Activated effector memory CD4-positive, alpha-beta T cell treated with Interleukin-2 at 50 U/mL for 16 hours (primary cell): ENCODE results near the gene PKN2.
"Not testable (repeated sequence)": the region's sequence is repeated elsewhere in the genome, so short reads cannot be mapped to it uniquely, and the experiment has no call there.

ENCODE experiments used
- DNase-seq: peaks from one replicate; pipeline ENCODE4 v3.0.0-alpha.2; 2020

Gene PKN2

DNA sequence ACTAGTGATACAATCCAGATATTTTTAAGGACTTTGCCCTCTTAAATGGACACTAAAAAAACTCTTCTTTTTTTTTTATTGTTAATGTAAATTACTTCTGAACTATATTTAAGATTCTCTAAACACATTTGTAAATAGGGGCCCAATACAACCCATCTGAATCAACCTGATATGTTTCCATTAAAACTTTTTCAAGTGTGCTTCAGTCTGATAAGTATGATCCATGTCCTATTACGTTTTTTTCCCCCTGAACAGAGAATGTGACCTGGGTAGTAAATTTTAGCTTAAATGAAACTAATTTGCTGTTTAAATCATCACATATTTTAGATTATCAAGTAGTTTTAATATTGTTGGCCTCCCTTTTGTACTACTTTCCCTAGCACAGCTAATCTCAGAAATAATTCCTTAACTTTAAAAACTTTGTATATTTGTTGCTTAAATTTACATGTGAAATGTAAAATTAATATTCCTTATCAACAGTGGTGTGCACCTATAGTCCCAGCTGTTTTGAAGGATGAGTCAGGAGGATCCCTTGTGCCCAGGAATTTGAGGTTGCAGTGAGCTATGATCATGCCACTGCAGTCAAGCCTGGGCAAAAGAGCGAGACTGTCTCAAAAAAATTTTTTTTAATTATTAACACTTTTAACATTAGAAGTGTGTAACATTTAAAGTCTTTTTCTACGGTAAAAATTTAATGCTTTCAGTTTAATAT lies 3.0 kb upstream of the PKN2 start:
- no peak for DNase-seq

DNA sequence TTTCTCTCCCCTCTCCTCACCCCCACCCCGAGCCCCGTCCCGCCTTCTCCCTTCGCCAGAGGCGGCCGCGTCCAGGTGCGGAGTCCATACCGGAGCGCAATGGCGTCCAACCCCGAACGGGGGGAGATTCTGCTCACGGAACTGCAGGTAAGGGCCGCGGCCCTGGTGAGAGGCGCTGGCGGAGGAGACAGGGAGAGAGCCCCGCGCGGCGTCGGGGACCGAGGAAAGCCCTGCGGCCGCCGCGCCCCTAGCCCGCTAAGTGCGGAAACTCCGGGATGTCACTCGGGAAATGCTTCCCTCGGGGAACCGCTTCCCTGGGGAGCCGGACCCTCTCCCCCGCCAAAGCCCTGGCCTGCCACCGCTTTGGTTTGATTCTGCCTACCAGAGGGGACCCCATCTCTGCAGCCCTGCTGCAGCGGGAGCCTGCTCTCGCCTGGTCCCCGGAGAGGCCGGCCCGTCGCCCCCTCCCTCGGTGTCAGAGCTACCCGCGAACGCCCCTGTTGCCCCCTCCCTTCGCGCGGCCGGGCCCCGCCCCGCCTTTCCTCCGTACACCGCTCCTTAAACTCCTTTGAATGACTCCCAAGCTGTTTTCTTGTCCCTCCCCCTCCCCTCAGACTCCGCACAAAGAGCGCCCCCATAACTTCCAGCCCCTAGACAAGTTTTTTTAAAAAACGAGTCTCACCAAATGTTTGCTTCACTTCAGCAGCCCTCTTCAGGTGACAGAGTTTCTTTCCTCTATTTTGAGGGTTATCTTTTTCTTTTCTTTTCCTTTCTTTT lies 597 bp downstream of the PKN2 start:
- DNase-seq, result peak; percentile 33

DNA sequence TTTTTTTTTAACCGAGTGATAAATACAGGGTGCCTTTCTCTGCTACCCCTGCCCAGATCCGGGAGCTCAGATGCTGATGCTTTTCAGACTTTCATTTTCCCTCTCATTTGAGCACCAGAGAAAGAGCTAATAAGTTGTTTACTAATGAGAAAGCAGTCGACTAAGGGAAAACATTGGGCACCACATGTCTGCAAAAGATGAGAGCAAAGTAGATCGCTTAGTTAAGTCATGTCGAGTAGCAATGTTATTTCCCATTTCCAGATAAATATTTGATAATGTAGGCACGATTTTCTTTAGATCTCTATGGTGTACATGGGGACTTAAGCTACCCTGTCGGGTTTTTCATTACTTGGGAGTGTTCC lies 1.2 kb downstream of the PKN2 start:
- no peak for DNase-seq

DNA sequence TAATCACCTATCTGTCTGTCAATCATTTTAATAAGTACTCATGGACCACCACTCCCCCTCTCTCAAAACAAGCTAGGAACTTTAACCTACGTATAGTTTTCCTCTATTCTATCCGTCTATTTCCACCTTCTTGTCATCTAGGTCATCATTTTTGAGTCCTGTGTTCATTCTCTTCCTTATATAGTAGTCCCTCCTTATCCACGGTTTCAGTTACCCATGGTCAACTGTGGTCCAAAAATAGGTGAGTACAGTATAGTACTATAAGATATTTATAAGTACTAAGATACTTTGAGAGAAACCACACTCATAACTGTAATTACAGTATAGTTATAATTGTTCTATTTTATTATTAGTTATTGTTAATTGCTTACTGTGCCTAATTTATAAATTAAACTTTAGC lies 7.5 kb downstream of the PKN2 start:
- DNase-seq, result no peak

DNA sequence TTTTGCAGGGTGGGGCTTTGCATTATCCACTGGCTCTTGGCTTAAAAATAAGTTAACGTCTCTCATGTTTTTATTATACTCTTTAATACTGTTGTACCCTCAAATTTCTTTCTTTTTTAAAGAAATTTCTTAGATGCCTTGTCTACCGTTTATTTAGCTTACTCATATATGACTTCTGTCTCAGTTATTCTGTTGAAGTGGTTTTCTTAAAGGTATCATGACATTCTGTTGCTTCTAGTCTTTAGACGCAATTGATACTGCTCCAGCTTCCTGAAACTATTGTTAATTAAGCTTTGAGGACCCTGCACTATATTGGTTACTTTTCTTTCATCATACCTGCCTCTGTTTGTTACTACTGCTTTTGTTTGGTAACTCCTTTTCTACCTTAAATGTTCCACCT lies 11.7 kb downstream of the PKN2 start:
- no peak for DNase-seq

DNA sequence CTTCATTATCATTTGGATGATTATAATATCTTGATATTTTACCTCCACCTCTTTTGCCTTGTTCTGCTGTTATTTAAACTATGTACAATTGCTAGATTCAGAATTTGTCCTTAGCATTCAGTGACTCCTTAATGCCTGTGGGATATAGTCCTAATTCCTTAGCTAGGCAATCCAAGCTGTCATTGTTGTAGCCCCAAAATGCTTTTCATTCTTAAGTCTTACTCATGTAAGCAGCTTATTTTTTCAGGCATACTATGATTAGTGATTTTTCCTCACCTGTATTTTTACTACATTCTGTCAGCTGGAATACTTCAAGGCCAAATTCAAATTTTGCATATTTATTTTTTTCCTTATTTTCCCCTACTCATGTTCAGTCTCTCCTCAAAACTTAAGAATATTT lies 13.4 kb downstream of the PKN2 start:
- no peak for DNase-seq

DNA sequence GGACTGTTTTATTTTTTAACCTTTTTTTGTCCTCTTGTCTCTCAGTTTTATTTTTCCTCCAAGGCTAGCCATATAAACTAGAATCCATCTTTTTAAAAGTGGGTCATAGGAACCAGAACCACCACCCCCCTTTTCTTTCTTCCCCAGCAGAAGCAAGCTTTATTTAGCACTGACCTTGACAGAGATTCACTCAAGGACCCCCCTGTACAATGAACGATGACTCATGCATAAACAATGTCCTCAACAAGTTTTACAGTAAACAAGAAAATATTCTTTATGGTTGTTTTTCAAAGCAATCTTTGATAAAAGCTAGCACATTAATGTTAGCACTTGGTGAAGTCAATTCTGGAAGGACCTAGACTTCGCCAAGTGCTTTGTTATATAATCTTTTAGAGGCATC lies 14.1 kb downstream of the PKN2 start:
- no peak for DNase-seq

DNA sequence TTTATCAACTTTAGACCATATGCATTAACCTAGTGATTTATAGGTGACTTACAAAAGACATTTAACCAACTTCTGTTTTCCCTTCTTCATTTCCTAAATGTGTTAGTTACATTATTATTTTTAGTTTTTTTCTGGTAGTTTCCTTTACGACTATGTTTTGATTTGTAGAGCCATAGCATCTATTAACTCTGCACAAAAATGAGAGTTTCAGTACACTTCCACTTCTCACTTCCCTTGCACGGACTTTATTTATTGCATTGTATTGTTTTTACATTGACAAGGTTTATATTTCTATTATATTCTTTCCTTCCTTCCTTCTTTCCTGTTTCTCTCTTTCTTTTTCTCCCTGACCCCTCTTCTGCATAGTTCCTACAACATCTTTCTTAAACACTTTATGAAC lies 14.7 kb downstream of the PKN2 start:
- no peak for DNase-seq

DNA sequence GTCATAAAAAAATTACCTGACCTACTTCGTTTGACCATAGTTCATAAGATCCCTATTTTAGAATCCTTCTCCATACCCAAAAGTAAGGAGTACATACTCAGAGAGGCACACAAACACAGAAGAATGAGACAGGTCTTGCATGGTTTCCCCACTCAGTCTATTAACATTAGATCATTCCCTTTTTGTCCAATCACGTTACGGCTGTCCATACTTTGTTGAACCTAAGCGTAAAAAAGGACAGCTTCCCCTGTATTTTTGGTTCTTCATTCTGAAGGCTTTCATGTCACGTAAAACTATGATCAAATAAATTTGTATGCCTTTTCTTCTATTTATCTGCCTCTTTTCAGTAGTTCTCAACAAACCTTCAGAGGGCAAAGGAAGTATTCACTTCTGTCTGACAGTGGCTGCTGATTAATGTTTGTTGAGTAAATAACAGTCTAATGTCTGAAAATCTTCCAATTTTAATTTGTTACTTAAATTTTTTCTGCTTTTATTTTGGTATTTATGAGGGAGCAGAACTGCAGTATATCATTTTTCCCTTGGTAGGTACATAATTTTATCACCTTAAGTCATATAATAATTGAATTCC lies 16.4 kb downstream of the PKN2 start:
- DNase-seq, result no peak

DNA sequence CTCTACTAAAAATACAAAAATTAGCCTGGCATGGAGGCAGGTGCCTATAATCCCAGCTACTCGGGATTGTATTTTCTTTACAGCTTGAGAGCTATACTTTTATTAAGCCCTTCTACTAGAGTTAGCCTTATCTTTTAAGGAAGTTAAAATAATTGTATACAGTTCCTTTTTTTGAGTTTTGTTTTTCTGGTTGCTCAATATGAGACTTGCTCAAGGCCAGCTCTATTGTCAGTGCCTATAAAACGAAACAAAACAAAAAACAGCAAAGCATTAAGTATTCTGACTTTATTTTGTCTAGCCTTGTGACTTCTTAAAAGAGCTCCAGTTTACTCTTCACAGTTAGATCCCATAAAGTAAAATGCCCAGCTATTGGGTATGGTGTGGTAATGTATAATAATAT lies 17.2 kb downstream of the PKN2 start:
- DNase-seq, result no peak

DNA sequence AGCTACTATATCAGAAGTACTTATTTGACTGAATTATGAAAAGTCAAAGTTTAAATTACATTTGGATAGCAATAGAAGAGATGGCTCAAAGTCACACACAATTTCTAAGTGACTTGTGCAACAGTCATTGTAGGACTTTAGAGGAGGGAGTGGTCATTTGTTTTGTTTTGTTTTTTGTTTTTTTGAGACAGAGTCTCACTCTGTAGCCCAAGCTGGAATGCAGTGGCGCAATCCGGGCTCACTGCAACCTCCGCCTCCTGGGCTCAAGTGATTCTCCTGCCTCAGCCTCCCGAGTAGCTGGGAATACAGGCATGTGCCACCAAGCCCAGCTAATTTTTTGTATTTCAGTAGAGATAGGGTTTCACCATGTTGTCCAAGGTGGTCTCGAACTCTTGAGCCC lies 17.7 kb downstream of the PKN2 start:
- not testable (repeated sequence) for DNase-seq

DNA sequence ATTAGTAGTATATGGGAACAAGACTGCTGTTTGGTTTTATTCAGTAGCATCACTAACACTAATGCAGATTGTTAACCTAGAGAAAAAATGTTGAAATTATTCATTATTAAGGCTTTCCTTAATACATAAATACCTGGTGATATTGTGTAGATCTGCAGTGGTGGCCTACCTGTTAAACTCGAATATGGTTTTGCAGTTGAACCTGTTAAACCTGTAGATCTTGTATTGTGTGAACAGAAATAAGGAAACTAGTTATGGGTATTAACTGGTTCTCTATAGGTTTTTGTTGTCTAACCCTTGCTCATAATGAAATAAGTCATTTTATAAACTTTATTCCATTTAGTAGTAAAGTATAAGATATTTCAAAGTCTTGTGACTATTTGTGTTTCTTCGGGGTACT lies 23.9 kb downstream of the PKN2 start:
- no peak for DNase-seq

DNA sequence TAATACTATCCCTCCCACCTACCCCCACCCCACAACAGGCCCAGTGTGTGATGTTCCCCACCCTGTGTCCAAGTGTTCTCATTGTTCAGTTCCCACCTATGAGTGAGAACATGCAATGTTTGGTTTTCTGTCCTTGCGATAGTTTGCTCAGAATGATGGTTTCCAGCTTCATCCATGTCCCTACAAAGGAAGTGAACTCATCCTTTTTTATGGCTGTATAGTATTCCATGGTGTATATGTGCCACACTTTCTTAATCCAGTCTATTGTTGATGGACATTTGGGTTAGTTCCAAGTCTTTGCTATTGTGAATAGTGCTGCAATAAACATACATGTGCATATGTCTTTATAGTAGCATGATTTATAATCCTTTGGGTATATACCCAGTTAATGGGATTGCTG lies 28.8 kb downstream of the PKN2 start:
- not testable (repeated sequence) for DNase-seq

DNA sequence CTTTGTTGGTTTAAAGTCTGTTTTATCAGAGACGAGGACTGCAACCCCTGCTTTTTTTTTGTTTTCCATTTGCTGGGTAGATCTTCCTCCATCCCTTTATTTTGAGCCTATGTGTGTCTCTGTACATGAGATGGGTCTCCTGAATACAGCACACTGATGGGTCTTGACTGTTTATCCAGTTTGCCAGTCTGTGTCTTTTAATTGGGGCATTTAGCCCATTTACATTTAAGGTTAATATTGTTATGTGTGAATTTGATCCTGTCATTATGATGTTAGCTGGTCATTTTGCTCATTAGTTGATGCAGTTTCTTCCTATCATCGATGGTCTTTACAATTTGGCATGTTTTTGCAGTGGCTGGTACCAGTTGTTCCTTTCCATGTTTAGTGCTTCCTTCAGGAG lies 32.5 kb downstream of the PKN2 start:
- not testable (repeated sequence) for DNase-seq

DNA sequence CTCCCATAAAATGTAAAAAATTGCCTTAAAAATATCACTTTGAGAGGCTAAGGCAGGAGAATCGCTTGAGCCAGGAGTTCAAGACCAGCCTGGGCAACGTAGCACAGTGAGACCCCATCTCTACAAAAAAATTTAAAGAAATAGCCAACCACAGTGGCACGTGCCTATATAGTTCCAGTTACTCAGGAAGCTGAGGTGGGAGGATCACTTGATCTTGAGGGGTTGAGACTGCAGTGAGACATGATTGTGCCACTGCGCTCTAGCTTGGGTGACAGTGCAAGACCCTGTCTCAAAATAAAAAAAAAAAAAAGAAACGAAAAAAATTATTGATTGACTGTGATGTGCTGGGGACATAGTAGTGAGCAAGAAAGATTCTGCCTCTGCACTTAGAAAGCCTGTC lies 38.4 kb downstream of the PKN2 start:
- no peak for DNase-seq

DNA sequence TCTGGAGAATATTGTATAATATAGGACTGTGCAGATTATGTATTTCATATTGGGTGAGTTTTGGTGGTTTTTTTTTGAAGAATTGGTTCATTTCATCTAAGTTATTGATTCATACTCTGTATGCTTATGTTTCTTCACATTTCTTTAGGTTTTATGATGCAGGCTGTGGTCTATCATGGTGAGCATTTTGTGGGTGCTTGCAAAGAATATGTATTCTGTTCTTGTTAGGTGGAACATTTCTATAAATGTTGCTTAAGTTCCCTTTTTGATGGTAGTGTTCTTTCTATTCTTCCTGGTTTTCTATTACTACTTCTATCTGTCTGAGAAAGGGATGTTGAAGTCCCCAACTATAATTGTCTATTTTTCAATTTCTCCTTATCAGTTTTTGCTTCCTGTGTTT lies 42.6 kb downstream of the PKN2 start:
- DNase-seq, result no peak

DNA sequence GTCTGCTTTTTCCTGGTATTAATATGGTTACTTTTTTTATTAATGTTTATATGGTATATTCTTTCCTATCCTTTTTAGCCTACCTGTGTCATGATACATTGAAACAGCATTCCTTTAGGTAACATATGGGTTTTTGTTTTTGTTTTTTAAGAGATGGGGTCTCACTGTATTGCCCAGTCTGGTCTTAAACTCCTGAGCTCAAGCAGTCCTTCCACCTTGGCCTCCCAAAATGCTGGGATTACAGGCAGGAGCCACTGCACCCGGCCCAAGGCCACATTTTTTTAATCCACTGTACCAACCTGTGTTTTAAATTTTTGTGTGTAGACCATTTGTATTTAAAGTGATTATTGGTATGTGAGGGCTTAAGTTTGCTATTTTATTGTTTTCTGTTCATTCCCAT lies 43.1 kb downstream of the PKN2 start:
- DNase-seq, result no peak

DNA sequence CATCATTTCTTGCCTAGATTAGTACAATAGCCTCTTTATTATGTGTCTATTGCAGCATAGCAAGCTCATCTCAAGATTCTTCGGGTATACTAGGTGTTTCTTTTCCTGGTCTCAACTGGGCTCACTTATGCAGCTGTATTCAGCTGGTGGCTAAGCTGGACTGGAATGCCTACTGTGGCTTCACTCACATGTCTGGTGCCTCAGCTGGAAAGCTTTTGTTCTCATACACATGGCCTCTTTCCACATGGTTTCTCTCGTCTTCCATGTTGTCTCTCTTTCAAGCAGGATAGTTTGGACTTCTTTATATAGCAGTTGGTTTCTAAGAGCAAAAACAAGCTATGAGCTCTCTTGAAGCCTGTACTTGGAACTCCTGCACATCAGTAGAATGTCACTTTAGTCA lies 45.2 kb downstream of the PKN2 start:
- DNase-seq, result no peak

DNA sequence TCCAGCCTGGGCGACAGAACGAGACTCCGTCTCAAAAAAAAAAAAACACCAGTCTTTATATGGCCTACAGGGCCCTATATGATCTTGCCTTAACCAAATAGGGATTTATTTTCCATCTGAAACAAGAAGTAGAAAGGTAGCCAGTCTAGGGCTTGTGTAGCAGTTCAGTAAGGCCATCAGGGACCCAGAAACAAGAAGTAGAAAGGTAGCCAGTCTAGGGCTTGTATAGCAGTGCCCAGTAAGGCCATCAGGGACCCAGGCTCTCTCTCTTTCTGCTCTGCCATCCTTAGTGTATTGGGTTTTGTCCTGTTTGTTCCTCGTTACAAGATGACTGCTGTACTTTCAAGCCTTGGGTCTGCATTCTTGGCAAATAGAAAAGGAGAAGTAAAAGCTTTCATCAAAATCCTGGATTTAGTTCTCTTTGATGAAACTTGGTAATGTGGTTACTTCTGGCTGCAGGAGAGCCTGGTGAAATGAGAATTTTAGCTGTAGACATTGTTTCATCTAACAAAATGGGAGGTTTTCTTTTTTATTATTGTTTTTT lies 46.1 kb downstream of the PKN2 start:
- DNase-seq, result no peak

DNA sequence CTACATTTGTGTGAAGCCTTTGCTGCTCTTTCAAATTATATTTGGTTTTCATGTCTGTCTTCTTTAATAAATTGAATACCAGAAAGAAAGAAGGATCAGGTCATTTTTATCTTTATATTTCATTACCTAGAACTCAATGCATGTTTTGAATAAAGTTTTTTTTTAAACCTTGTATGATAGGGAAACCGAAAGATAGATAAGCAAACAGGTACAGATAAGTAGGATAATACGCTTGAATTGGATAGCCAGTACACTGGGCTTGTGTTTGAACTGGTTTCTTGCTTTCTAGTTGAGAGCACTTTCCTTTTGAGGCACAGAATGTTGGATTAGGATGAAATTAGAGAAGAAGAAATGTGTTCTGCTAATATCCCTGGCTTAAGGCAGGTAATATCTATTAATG lies 46.9 kb downstream of the PKN2 start:
- DNase-seq, result no peak

DNA sequence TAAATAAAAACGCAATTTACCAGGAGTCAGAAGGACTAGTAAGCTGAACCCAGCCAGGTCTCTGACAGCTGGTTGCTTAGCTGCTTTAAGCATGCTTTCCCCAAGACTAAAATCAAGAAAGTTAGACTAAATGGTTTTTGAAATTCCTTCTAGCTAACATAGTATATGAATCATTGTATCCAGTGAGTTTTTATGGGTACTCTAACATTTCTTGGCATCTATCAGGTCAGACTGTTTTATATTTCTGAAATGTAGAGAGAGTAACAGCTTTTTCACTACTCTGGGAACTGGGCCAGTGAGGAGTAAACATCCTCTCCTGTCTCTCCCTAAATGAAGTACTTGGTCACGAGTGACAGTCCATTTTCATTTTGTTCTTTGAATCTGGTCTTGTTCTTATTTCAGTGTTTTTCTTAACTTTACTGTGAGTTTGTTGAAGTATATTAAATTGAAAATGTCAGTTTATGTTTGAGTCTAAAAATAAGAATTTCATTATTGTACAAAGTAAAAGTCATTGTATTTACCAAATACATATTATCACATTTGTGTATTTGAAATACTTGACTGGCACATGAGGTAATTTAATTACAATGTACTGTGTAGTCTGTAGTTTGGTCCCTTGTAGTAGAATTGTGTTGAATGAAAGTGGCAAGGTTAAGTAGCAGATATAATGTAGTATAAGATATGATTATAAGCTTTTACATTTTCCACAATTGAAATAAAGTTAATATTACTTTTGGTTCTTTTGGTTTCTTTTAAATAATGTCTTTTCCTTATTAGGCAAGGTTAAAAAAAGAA lies 47.6 kb downstream of the PKN2 start:
- no peak for DNase-seq

DNA sequence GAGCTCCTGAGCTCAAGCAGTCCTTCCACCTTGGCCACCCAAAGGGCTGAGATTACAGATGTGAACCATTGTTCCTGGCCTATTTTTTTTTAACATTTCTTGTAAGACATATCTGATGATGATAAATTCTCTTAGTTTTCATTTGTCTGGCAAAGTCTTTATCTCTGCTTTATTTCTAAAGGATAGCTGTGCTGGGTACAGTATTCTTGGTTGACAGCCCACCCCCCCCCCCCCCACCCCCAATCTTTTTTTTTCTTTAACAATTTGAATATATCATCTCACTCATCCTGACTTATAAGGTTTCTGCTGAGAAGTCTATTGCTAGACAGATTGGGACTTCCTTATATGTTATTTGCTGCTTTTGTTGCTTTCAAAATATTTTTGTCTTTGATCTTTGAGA lies 51.3 kb downstream of the PKN2 start:
- no peak for DNase-seq

DNA sequence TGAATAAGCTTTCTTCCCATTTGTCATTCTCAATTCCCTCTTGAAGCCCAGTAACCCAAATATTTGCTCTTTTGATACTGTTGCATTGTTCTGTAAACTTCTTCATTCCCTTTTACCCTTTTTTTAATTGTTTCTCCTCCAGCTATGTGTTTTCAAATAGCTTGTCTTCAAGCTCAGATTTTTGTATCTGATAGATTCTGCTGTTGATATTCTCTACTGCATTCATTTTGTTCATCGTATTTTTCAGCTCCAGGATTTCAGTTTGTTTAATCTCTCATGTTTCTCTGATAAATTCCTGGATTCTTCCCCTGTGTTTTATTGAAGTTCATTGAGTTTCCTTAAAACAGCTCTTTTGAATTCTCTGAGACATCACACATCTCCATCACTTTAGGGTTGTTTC lies 51.8 kb downstream of the PKN2 start:
- no peak for DNase-seq
